HG03457 (cell line): ENCODE results near the gene ADSS2.
"Not testable (repeated sequence)": the region's sequence is repeated elsewhere in the genome, so short reads cannot be mapped to it uniquely, and the experiment has no call there.

Experiments
- ATAC-seq: cut with Tn5 transposase; IDR thresholded peaks from one replicate; pipeline ENCODE4 v1.9.1; 2021; ENCODE audit warnings: moderate number of reproducible peaks; ENCODE audit not compliant: unreplicated experiment

Gene ADSS2

DNA sequence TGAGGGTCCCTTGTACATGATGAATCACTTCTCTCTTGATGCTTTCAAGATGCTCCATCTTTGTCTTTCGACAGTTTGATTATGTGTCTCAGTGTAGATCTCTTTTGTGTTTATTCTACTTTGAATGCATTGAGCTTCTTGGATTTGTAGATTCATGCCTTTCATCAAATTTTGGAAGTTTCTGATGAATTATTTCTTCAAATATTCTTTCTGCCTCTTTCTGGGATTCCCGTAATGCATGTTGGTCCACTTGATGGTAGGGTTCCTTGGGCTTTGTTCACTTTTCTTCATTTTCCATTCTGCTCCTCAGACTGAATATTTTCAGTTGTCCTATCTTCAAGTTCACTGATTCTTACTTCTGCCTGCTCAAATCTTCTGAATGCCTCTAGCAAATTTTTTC lies 50.7 kb downstream of the ADSS2 start:
- no peak for ATAC-seq

DNA sequence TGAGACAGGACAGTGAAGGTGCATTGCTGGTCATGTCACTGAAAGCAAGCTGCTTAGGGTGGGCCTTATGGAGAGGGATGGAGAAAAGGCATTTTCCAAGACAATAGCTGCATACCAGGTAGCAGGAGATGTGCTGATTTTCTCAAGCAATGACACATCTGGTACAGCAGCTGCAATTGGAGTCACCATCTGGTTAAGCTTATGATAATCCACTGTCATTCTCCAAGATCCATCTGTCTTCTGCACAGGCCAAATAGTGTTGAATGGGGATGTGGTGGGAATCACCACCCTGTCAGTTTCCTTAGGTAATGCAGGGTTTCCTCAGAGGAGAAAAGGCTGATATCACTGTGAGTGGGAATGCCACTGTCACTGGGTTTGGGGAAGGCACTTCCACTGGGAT lies 54.6 kb downstream of the ADSS2 start:
- ATAC-seq = no peak

DNA sequence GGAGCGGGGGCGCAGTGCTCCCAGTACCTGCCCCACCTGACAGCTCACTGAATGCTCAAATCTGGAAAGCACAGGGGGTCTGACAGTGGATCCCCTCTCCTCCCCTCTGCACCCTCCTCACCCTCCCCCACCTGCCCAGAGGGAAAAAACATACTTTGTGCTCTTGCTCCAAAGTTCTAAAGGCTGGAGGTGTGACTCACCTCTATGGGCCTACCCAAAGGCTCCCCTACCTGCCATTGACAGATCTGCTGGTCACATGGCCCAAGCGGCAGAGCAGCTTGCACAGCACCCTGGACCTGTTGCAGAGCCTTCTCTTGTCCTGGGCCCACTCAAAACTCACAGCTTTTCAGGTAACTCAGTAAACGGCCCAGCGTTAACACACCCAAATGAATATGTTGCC lies 55.7 kb downstream of the ADSS2 start:
- no peak for ATAC-seq

DNA sequence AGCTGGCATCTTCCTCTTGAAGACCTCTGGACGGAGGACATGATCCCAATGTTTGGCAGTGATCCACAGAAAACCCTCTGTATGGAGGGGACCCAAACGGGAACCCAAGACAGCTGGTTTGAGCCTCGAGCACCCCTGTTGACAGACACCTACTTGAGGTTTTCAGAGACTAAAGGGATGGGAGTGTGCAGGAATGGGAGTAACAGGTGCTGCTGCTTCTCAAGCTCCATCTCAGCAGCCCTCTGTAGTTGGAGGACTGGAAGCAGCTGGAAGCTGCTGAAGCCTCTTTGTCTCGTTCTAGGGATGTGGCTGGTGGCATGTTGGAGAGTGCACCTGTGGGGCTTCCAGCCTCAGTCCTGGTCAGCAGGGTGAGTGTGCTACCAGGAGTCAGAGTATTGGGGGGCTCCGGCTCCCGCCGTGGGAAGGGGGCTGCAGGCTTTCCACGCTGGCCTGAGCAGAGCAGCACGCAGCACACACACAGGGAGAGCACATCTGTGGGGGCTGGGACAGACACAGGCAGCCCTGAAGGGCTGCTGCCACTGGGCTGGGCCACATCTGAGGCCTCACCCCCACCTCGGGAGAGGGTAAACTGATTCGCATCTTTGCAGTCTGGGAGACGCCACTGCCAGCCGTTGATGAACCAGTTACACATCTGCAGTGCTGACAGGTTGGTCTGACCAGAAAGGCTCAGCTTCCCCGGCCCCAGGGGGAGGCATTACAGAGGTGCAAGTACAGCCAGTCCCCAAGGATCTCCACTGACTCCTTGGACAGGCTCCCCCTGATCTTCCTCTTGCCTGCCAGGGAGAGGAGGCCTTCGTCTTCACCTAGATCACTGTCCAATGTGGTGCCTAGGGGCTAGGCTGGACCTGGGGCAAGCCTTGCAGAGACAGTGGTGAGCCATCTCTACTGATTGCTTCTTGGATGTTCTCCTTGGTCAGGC lies 56.6 kb downstream of the ADSS2 start:
- ATAC-seq = no peak

DNA sequence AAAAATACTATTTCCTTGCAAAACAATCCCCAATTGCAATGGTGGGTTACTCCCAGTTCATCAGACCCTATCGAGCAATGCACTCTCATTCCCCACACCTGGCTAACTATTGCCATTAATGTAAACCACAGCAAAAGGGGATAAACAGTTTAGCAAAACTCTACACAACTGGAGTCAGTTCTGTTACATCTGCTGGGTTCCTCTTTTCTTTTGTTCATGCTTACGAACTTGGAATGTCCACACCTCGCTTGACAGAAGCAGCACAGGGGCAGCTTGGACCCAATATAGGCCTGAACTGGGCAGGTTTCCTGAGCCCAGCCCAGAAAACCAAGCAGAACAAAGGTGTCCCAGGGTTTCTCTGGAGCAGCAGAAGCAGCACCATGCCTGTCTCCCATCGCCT lies 57.4 kb downstream of the ADSS2 start:
- ATAC-seq = no peak

DNA sequence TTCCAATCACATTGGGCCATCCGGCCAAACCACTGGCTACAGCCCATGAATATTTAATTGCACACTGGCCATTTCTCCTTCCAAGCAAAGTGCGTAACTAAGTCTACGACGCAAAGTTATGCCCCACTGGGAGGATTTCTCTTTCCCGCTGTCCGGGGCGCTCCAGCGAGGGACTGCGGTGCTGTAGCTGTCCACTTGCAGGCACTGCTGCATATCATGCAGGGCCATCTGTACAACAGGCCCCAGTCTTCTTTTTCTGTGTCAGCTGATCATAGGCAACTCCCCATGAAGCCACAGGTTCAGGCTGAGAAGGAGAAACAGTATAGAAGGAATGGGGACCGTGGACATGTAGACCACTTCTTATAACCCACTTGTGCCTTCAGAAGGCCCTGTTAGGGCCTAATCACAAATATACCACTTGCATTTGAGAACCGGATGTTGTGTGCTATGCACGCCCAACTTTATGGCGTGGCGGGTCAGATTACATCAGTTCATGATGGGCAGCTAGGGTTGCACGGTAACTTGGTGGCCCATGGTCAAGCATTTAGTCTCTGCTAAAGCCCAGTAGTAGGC lies 58.0 kb downstream of the ADSS2 start:
- ATAC-seq = no peak

DNA sequence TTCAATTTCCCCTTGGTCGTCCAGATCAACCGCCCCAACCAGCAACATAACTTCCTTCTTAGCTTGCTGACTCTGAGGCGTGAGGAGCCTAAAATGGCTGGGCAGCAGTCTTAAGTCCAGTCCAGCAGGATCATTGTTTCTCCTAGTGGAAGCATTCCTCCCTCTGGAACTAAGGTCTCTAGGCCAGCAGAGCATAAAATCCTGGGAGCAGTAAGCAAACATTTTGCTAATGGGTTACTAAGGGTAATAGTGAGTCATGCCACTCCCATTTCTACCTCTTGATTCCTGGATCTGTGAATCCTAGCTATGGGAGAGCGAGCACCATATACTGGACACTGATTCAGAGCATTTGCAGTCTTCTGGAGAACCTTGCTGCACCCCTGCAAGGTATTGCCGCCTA lies 59.9 kb downstream of the ADSS2 start:
- ATAC-seq = no peak

DNA sequence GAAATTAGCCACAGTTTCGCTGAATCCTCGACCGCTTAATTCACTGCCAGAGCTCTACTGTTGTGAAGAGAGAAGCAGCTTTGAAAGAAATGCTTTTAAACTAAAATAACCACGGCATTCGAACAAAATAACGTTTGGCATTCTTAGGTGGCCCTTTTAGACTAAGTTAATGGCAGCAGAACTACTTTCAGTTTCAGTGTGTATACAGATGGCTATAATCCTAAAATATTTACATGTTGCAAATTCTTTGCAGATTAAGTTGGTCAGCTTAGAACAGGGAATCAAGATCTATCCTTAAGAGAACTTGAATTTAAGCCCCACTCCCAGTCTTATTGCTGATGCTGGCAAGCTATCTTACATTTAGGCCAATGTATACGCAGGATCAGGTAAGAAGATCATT lies 62.7 kb downstream of the ADSS2 start:
- no peak for ATAC-seq

DNA sequence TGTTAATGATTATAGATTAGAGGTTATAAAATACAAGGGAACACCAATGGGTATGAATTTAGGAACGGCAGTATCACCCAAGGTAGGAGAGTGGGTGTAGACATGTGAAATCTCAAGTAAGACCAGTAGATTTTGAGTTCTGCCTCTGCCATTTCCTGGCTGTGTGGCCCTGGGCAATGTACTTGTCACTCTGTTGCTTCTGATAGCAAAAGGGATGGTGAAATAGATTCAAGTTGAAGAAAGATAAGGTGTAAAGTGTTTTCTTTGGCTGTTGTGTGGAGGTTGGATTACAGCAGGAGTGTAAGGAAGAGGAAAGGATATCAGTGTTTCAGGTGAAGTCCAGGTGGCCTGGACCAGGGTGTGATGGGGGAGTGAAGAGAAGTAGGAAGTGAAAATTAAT lies 64.3 kb downstream of the ADSS2 start:
- ATAC-seq = no peak

DNA sequence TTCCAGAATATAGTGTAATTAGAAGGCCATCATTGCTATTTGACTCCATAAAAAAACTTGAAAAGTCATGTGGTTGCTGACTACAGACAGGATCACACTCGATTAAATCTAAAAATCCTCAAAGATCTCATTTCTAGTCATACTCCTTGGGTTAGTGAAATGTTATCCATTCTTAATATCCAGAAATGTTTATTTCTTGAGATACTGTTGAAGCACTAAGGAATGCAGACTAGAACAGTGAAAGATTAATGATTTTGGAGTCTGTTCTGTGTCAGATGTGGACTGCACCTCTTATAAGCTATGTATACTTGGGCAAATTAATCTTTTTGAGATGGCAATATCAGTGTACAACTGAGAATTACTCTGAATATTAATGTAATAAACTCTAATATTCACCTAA lies 65.1 kb downstream of the ADSS2 start:
- ATAC-seq = no peak

DNA sequence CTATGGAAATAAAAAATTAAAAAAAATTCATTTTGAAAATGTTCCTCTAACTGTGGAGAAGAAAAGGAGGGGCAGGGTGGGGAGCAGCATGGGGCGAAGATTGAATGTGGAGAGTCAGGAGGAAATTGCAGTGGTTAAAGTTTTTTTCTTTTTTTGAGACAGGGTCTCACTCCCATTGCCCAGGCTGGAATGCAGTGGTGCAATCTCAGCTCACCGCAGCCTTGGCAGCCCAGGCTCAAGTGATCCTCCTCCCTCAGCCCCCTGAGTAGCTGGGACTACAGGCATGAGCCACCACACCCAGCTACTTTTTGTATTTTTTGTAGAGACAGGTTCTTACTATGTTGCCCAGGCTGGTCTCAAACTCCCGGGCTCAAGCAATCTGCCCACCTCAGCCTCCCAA lies 67.6 kb downstream of the ADSS2 start:
- no peak for ATAC-seq

DNA sequence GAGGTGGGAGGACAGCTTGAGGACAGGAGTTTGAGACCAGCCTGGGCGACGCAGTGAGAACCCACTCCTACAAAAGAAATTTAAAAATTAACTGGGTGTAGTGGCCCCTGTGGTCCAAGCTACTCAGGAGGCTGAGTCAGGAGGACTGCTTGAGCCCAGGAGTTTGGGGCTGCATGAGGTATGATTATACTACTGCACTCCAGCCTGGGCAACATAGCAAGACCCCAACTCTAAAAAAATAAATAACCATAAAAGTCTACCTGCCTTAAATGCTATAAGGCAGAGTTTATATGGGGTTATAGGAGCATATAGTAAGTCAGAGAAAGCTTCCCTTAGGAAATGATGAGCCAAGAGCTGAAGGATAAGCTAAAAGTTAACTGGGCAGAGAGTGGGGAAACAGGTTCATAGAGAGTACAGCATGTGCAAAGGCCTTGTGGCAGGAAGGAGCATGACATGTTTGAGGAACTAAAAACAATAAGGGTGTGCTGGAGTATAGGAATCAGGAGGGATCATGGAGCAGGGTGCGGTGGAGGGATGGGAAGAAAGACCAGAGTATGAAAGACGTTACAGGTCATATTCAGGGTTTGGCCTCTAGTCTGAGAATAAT lies 68.3 kb downstream of the ADSS2 start:
- ATAC-seq = no peak

DNA sequence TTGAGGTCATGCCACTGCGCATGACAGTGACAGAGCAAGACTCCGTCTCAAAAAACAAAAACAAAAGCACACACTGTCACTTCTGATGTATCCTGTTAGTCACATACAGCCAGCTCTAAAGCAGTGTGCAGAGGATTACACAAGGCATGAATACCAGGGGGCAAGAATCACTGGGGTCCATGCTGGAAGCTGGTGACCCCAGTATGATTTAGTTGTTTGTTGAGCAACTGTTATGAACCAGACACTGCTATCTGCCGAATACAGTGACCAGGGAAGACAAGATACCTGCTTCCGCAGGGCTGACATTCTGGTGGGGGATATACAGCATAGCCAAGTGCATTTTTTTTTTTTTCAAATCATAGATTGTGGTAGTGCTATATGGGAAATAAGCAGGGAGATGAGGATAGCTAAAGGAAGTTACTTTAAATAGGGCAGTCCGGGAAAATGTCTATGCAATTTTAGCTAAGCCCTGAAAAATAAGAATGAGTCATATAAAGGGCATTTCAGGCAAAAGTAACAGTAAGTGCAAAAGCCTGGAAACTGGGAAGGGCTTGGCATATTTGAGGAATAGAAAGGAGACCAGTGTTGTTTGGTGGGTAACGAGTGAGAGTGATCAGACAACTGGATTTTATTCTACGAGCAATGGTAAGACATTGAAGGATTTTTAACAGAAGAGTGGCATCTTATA lies 69.7 kb downstream of the ADSS2 start:
- no peak for ATAC-seq

DNA sequence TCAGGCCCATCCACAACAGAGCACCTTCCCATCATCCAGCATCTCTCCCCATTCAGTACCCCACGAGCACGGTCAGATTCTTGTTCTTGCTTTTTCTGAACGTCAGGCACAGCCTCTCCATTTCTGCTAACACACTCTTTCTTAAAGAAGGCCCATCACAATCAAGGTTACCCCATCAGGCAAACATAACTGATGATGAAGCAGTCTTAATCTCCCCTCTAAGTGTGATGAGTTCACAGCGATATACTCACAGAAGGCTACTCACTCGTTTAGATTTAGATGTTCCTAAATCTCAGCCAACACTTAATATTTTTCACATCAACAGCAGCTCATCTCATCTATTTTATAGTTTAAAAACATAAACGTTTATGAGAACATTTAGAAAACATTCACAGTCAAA lies 75.6 kb downstream of the ADSS2 start:
- ATAC-seq = no peak

DNA sequence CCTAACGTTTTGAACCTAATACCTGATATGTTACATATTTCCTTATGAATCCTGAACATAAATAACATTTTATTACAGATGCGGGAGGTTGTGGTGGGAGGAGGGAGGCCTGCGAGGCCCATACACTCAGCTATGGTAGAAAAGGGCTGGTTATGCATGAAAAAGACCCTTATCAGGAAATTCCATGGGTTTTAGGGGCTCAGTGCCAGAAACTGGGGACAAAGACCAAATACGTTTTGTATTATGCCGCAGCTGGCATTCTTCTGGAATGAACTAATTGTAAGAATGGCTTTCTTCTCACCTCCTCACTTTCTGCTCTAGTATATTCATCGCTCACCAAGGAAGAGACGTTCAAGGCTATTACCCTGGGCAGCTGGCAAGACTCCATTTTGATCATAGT lies 76.7 kb downstream of the ADSS2 start:
- no peak for ATAC-seq

DNA sequence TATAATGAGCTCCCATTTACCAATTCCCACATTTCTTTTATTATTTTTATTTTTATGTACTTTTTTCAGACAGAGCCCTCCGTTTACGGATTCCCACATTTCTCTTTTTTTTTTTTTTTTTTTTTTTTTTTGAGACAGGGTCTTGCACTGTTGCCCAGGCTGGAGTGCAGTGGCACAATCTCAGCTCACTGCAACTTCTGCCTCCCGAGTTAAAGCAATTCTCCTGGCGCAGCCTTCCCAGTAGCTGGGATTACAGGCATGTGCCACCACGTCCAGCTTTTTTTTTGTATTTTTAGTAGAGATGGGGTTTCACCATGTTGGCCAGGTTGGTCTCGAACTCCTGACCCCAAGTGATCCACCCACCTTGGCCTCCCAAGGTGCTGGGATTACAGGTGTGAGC lies 77.2 kb downstream of the ADSS2 start:
- not testable (repeated sequence) for ATAC-seq

DNA sequence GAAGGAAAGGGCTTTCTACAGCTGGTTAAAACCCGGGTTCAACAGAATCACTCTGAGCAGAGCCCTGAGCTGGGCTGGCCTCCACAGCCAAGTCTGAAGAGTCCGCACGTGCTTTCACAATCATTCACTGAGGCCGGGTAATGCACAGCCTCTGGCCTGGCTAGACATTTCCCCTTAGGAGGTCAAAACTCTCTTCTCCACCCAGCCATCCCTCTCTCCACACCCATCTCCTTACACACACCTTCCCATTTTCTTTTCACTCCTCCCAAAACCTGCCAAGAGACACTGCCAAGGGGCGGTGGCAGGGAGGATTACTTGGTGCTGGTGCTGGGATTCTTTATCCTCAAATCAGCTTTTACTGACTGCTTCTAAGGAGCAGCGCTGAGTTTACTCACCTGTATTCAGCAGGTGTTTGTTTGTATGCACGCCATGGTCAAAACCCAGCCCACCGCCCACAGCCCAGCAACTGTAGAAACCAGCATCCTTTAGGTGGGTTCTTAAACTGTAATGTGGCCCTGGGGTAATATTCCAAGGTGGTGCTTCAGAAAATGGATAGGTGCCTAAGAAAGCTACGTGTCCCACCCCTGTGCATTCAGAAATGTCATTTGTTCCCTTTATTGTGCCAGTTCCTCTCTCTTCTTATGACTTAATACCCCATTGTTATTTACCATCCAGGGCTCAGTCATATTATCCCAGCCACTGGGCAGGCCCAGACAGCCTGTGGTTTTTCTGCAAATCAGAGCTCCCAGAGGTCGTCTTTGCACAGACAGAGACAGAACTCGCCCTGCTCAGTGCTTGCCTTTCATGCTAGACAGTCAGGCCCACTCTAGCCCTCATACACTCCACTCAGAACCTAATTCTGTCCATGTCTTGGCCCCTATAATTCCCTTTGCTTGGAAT lies 80.2 kb downstream of the ADSS2 start:
- ATAC-seq = no peak

DNA sequence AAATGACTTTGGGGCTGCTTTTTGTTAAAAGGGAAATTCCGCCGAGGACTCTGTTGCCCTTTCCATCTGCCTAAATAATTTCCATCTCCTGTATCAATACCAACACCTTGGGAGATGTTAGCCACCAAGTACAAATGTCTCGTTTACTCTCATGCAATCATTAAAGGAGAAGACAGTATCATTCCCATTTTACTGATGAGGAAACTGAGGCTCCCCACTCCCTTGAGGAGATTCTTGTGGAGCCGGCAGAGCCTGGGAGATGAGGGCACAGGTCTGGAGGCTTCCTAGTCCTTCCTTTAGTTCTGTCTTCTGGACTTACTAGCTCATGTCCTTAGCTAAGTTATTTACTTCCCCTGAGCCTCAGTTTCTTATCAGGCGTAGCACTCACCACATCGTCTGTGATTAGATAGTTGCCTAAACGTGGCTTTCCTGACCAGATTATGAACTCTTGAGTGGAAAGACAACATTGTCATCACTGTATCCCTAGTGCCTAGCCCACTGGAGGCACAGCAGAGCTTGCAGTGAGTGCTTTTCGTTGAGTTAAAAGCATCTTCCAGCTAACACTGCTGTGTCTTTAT lies 81.6 kb downstream of the ADSS2 start:
- ATAC-seq = no peak

DNA sequence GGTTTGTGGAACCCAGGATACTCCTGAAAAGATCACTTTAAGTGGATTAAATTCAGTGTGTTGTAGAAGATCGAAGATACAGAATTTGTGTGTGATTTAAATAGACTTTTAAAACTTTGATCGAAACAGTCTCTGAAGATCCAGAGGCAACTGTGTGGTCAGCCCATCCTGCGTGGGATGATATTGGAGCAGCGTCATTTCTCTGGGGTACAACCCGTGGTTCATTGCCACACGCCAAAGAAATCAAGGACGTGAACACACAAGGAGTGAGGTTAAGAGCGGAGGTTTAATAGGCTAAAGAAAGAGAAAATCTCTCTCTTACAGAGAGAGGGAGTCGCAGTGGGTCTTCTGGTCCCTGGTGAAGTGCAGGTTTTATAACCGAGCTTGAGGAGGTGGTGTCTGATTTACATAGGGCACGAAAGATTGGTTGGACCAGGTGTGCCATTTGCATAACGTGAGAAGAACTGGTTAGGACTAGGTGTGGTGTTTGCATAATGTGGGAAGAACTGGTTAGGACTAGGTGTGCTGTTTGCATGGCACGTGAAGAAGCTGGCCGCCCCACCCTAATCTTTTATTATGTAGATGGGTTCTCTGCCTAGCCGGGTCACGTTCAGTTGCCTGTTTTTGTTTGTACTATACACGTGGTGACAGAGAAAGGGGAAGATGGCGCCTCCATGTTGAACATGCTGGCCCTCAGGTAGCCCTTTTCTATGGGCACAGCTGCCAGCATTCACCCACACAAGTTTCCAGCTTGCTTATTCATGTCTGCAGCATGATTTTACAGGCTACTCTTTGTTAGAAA lies 82.3 kb downstream of the ADSS2 start:
- ATAC-seq = no peak
